HG03280 (cell line): ENCODE measurements around the gene MCRIP2.

ENCODE experiments used
- ATAC-seq: cut with Tn5 transposase; IDR thresholded peaks from one replicate; pipeline ENCODE4 v1.9.1; 2021; ENCODE audit warnings: mild to moderate bottlenecking, moderate library complexity; ENCODE audit not compliant: unreplicated experiment

The MCRIP2 gene

DNA sequence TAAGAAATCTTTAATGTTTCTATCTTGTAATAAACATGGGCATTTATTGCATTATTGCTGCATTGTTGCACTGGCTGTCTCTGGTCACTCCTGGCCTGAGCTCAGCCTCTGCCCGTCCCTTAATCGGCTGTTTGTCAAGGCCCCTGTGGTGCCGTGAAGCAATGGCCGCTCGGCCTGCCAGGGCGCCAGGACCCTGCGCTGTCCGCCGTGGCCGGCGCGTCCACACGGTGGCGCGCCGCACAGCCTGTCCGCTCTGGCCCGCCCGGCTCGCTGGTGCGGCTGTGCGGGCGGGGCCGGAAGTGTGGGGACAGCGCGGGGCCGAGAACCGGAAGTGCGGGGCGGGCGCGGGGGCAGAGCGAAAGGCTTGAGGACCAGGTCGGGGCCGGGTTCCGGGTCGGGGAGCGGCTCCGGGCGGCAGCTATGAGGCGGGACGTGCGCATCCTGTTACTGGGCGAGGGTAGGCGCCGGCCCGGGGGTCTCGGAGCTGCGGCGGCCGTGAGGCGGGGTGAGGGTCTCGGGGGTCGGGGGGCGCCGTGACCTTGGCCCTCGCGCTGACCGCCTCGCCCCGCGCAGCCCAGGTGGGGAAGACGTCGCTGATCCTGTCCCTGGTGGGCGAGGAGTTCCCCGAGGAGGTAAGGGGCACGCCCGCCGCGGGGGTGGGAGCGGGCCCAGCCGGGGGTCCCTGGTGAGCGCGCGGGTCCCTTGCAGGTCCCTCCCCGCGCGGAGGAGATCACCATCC is 26.3 kb downstream of the MCRIP2 start, which contains the start of gene RHOT2:
TSS of gene RHOT2 (plus strand) at position 353 of the 739 bp plus-strand sequence. CDS start at position 421, 68 bp downstream.
- ATAC-seq = peak; percentile 82

DNA sequence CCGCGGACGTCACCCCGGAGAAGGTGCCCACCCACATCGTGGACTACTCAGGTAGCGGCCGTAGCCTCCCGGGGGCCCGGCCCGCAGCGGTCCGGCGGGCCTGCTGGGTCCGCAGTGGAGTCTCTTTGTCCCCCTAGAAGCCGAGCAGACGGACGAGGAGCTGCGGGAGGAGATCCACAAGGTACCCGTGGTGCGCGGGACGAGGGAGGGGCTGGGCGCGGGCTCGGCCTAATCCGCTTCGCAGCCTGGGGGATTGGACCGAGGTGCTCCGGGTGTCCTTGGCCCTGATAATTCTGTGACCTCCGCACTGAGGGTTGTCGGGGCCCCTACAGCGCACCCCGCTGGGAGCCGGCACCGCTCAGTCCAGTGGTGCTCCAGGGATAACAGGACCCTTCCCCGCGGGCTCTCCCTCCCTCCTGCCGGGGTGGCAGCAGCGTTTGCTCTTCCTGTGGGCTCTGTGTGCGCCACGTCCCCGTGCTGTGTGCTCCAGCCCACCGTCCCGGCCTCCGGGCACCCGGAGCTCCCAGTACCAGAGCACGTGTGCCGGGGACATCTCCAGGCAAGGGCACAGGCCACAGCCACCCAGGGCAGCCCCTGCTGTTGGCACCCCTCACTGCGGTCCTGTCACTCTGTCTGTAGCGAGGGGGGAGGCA is 27.0 kb downstream of the MCRIP2 start:
- ATAC-seq = peak; percentile 6

DNA sequence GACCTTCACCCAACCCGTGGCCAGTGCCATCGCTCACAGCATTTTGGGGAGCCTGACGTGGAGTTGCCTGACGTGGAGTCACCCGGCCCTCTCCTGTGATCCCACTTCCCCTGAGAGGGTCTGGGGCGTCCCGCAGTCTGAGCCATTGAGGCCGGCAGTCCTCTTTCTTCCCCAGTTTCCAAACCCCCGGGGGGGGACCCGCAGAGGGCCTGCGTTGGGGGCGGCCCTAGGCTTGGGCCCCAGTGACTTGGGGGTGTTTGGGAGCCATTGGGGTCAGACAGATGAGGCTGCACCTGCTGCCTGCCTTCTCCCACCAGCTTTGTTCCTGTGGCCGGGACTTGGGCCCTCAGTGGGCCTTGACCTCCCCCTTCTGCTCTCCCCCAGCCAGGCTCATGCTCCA is 28.0 kb downstream of the MCRIP2 start:
- no peak for ATAC-seq

DNA sequence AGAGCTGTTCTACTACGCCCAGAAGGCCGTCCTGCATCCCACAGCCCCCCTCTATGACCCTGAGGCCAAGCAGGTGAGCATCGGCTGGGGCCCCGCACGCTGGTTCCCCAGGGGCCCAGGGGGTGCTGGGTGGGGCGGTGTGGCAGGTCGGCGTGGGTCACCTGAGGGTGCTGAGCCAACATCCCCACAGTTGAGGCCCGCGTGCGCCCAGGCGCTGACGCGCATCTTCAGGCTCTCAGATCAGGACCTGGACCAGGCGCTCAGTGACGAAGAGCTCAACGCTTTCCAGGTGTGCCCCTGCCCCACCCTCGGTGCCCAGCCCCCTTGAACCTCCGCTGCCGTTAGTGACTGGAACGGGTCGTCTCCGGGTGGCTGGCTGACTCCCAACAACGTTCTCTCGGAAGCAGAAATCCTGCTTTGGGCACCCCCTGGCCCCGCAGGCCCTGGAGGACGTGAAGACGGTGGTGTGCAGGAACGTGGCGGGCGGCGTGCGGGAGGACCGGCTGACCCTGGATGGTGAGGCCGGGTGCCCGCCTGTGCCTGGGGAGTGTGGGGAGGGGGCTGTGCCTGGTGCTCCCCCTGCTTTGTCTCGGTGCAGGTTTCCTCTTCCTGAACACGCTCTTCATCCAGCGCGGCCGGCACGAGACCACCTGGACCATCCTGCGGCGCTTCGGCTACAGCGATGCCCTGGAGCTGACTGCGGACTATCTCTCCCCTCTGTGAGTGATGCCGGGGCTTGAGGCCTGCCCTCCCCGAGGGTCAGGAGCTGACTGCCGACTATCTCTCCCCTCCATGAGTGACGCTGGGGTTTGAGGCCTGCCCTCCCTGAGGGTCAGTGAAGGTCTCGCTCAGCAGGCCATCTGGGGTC is 29.1 kb downstream of the MCRIP2 start:
- ATAC-seq = no peak

DNA sequence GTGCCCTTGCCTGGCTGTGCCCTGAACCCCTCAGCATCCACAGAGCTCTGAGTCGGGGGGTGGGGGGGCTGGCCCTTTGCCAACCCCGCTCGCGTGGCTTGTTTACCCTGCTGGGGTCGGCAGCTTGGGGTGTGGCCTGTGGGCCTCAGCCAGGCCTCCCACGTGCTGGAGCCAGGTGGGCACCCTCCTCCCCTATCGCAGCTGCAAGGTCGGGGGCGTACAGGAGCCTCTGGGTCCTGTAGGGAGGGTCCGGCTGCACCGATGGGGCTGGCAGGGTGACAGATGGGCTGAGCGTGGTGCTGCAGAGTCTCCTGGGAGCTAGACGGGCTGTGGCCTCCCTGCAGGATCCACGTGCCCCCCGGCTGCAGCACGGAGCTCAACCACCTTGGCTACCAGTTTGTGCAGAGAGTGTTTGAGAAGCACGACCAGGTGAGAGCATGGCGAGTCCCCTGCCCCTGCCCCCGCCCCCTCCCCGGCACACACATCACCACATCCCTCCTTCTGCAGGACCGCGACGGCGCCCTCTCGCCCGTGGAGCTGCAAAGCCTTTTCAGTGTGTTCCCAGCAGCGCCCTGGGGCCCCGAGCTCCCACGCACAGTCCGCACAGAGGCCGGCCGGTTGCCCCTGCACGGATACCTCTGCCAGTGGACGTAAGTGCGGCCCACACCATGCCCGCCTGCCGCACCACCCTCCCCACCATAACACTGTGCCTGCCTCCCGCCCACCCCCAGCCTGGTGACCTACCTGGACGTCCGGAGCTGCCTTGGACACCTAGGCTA is 29.9 kb downstream of the MCRIP2 start:
- no peak for ATAC-seq

DNA sequence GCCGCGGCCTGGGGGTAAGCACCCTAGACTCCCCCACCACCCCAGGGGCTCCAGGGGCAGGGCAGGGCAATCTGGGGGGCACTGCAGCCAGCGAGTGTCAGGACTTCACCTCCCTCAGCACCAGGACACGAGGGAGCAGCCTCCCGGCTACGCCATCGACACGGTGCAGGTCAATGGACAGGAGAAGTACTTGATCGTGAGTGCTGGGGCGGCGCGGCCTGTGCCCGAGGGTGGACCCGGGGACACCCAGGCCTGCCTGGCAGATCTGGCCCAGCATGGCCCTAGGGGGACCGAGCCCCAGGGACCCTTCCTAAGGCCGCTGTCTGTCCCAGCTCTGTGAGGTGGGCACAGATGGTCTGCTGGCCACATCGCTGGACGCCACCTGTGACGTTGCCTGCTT is 30.7 kb downstream of the MCRIP2 start:
- ATAC-seq = no peak

DNA sequence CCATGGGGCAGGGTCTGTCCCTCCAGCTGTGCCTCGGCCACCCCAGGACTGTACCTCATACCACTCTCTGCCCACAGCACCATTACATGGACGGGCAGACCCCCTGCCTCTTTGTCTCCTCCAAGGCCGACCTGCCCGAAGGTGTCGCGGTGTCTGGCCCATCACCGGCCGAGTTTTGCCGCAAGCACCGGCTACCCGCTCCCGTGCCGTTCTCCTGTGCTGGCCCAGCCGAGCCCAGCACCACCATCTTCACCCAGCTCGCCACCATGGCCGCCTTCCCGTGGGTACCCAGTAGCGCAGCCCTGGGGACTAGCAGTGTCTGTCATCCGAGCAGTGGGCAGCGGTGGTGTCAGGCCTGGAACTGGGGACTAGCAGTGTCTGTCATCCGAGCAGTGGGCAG is 31.2 kb downstream of the MCRIP2 start:
- no peak for ATAC-seq

DNA sequence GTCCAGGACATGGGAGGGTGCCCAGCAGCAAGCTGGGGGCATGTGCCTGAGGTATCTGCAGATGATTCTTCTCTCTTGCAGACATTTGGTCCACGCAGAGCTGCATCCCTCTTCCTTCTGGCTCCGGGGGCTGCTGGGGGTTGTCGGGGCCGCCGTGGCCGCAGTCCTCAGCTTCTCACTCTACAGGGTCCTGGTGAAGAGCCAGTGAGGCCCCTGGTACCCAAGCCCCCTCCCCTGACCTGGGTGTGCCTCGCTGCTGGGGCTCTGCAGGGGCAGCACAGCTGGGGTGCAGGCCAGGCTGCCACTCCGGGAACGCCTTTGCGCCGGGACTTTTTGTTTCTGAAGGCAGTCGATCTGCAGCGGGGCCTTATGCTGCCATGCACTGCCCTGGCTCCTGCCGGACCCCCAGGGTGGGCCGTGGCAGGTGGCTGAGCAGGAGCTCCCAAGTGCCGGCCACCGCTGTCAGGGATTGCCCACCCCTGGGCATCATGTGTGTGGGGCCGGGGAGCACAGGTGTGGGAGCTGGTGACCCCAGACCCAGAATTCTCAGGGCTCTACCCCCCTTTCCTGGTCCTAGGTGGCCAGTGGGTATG is 31.9 kb downstream of the MCRIP2 start:
- ATAC-seq = no peak

DNA sequence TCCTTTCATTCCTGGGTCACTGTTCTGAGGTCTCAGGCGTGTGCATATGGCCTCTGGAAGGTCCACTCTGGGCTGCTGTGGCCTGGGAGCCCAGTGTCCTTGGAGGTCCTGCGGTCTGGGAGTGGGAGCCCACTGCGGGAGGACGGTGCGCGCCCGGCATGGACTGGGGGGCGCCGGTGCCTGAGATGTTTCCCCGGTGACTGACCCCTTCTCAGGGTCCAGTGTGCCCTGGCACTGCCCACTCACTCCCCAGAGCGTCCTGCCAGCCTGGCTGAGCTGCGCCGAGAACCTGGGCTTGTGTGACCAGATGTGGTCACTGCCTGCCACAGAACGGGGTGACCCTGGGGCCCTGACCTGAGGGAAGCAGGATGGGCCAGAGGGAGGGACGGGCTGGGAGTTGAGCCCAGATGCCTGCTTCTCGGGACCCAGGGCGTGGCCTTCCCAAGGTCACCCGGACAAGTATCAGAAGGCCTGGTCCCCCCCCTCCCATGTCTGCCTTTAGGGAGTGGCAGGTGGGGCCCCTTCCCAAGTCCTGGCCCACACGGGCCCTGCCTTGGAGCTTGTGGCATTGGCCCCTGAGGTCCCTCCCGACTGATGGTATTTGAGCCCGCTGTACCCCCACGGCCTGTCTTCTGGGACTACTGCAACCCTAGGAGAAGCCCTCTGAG is 32.7 kb downstream of the MCRIP2 start:
- no peak for ATAC-seq

DNA sequence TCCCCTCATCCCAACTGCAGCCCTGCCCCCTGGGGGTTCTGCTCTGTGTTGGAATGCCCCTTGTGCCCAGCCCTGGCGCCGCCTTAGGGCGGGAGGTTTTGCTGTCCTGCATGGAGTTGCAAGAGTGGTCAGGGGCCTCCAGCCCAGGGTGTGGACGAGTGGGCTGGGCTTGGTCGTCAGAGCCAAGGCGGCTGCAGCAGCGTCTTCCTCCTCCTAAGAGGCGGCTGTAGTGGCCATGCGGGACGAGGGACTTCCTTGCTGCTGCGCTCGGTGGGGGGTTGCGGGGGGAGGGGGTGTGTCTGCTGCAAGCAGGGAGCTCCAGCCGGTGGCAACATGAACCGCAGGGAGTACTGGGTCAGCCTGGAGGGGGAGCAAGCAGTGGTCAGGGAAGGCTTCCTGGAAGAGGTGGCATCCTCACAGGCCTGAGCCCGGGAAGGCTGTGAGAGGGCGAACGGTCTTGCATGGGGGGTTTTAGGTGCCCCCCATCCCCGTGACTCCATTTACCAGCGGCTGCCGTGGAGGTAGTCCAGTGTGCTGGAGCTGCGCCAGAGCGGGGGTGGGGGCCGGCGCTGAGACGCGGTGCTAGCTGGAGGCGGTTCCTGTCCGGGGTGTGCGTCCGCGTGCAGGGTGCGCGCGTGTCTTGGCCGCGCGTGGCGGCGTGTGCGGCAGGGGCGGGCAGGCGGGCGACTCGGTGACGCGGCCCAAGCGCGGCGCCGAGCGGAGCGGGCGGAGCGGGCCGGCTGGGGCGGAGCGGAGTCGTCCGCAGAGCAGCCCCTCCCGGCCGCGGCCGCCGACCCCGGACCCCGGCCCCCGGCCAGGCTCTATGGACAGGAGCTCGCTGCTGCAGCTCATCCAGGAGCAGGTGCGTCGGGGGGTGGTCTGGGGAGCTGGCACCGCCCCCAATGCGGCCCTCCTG is 33.6 kb downstream of the MCRIP2 start, which contains the start of gene RHBDL1:
TSS of gene RHBDL1 (plus strand) at position 704 of the 916 bp plus-strand sequence. CDS start at position 824, 120 bp downstream.
- ATAC-seq = no peak

DNA sequence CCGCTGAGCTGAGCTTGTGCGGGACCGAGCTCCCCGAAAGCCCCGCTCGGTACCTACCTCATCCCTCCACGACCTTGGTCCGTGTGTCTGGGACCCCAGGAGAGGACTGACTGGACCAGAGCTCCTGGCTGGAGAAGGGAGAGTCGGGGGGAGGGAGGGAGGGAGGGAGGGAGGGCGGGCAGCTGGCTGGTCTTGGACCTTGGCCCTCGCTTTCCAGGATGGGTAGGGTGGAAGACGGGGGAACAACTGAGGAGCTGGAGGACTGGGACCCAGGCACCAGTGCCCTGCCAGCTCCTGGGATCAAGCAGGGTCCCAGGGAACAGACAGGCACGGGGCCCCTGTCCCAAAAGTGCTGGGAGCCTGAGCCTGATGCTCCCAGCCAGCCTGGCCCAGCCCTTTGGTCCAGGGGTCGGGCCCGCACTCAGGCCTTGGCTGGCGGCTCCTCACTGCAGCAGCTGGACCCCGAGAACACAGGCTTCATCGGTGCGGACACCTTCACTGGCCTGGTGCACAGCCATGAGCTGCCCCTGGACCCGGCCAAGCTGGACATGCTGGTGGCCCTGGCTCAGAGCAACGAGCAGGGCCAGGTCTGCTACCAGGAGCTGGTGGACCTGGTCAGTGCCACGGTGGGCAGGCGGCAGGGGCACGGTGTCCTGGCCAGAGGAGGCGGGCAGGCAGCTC is 34.4 kb downstream of the MCRIP2 start:
- ATAC-seq = no peak

DNA sequence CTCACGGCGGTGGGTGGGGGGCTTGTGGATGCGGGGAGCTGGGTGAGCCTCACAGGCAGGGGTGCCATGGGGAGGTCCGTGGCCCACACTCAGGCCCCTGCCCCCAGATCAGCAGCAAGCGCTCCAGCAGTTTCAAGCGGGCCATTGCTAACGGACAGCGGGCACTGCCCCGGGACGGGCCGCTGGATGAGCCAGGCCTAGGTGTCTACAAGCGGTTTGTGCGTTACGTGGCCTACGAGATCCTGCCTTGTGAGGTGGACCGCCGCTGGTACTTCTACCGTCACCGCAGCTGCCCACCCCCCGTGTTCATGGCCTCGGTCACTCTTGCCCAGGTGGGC is 34.9 kb downstream of the MCRIP2 start:
- ATAC-seq = no peak

DNA sequence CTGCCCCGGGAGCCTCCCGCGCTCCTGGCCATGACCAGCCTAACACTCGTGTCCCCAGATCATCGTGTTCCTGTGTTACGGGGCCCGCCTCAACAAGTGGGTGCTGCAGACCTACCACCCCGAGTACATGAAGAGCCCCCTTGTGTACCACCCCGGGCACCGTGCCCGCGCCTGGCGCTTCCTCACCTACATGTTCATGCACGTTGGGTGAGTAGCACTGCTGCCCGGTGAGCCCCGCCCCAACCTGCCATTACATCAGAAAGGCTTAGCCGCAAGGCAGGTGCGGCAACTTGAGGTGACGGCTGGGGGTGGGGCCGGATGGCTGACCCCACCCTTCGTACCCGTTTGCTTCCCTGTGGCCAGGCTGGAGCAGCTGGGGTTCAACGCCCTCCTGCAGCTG is 35.3 kb downstream of the MCRIP2 start:
- no peak for ATAC-seq

DNA sequence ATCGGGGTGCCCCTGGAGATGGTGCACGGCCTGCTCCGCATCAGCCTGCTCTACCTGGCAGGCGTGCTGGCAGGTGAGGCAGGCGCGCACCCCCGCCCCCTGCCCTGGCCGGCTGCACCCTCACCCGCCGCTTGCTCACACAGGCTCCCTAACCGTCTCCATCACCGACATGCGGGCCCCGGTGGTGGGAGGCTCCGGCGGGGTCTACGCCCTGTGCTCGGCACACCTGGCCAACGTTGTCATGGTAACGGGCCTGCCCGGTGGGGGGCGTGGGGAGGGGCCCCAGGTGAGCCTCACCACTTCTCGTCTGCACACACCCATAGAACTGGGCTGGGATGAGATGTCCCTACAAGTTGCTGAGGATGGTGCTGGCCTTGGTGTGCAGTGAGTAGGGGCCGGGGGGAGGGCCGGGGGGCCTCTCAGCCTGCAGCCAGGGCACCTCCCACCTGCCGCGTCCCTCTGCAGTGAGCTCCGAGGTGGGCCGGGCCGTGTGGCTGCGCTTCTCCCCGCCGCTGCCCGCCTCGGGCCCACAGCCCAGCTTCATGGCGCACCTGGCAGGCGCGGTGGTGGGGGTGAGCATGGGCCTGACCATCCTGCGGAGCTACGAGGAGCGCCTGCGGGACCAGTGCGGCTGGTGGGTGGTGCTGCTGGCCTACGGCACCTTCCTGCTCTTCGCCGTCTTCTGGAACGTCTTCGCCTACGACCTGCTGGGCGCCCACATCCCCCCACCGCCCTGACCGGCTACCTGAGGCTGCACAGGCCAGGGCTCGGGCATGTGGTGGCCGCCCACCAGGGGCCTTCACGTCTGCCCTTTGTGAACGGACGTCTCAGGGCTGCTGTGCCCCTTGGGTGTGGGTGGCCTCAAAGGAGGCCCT is 35.9 kb downstream of the MCRIP2 start:
- no peak for ATAC-seq

DNA sequence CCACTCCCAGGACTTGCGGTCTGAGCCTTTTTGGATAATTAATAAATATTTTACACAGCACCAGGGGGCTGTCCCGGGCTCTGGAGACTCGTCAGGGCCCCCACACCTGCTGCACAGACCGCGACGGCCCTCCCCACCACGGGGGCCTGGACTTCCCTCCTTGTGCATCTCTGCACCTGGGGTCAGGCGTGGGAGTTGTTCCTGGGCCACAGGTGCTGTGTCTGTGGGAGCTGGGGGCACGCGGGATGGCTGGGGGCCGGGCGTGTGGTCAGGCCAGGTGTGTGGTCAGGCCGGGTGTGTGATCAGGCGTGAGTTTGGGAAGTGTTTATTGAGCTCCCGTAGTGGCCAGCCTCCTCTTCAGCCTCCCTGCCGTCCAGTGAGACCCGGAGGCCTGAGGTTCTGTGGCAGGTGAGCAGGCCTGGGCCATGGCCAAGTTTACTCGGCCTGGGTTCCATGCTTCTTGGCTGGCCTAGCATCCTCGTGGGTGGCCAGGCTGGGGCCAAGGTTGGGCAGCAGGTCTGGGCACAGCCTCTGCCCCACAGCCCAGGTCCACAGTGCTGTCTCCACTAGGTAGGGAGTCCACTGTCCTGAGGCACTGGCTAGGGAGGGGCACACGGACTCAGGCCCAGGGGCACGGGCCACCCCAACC is 36.7 kb downstream of the MCRIP2 start:
- no peak for ATAC-seq

DNA sequence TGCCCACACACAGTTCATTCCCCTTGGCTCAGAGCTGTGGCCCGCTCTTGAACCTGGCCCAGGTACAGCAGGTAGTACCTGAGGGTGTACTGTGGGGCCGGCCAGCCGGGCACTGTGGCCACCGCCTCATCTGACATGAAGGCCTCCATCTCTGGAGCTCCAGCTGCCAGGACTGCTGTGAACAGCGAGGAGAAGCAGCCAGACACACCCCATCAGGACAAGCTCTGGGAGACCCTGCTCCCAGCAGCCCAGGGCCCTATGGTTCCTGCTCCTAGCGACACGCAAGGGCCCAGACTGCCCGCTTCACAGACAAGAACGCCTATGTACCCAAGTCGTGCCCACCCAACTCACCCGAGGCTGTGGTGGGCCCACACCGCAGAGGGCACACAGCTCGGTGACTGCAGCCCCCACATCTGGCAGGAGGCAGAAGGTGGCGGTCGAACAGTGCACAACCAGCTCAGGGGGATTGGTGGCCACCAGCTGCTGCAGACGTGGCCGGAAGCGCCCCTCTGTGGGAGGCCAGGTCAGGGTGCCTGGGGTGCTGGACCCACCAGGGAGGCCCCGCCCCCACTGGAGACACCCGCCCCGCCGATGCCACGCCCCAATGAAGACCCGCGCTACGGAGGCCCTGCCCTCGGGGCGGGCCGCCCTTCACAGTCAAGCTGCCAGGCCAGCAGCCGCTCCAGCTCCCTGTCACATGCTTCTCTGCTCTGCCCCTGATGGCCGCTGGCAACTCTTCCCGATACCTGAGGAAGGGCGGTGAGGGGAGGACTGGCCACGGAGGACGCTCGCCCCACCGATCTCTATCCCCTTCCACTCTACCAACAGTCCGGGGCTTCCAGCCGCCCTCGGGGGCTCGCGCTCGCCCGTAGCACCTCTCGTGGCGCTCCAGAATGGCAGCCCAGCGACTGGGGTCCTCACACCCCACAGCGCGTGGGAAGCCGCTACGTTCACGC is 37.5 kb downstream of the MCRIP2 start:
- peak; percentile 1 for ATAC-seq
